AG10803 (cell line): ENCODE results near the gene PAPSS2.
A peak's percentile ranks its signal among the peaks of the same experiment; 100 is the strongest.

Experiments
- DNase-seq: peaks from one replicate; pipeline ENCODE4 v3.0.0; 2010; ENCODE audit warnings: low read depth
- H3K4me3 ChIP-seq: 2 replicates; pipeline ENCODE4 v1.5.1; 2011; ENCODE audit warnings: mild to moderate bottlenecking, low read length, control low read depth
- TF ChIP-seq, protein P1 (sequence below): conservative IDR thresholded peaks from 2 replicates; pipeline ENCODE4 v1.5.1; 2011; ENCODE audit warnings: mild to moderate bottlenecking, low read length, control low read depth, inconsistent platforms

PAPSS2 gene

DNA sequence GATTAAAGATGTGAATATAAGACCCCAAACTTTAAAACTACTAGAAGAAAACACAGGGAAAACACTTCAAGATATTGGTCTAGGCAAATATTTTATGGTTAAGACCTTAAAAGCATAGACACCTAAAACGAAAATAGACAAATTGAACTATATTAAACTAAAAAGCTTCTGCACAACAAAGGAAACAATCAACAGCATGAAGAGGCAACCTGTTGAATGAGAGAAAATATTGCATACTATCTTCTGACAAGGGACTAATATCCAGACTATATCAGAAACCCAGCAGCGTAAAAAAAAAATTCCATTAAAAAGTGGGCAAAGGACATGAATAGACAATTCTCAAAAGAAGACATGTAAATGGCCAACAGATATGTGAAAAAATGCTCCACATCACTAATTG is 18.6 kb downstream of the PAPSS2 start:
- no peak for DNase-seq
- no peak overlapping the region for H3K4me3 ChIP-seq
- TF ChIP-seq, protein P1, sequence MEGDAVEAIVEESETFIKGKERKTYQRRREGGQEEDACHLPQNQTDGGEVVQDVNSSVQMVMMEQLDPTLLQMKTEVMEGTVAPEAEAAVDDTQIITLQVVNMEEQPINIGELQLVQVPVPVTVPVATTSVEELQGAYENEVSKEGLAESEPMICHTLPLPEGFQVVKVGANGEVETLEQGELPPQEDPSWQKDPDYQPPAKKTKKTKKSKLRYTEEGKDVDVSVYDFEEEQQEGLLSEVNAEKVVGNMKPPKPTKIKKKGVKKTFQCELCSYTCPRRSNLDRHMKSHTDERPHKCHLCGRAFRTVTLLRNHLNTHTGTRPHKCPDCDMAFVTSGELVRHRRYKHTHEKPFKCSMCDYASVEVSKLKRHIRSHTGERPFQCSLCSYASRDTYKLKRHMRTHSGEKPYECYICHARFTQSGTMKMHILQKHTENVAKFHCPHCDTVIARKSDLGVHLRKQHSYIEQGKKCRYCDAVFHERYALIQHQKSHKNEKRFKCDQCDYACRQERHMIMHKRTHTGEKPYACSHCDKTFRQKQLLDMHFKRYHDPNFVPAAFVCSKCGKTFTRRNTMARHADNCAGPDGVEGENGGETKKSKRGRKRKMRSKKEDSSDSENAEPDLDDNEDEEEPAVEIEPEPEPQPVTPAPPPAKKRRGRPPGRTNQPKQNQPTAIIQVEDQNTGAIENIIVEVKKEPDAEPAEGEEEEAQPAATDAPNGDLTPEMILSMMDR, result no peak

DNA sequence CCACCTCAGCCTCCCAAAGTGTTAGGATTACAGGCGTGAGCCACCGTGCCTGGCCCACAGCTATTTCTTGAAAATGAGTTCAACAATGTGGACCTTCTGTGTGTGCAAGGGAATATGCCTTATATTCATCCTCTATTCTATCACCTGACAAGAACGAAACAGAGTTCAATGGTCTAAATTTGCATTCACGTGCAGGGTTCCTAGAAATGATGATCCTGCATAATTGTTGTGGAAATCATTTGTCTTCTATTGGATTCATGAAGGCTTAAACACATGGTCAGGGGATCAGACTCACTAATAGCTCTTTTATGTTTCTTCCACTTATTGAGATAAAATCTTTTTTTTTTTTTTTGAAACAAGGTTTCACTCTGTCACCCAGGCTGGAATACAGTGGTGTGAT is 23.7 kb downstream of the PAPSS2 start:
- DNase-seq, result no peak
- TF ChIP-seq, protein P1, result no peak
- H3K4me3 ChIP-seq, result no peak overlapping the region

DNA sequence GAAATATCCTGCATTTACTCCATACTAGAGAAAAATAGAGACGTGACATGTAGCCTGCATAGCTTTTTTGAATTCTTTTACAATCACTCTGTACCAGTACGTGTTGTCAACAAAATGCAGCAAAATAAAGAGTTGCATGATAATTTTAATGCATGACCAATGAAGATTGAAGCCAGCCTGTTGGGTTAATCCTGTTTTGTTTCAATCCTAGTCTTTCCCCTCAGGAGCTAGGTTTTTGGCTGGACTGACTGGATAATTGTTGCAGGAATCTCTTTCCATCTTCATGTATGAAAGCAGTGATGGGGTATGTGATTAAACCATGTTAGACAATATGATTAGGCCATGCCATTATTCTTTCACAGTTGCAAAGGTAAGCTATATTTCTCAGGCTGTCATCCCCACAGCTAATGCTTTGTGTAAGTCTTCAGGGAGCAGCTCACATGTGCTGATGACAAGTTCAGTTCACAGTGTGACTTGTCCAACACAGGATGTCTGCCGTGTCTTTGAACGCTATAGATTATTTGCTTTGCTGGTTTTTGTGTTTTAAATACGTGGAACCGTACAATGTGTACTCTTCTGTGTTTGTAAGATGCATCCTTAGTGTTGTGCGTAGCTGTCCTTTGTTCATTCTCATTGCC is 24.4 kb downstream of the PAPSS2 start:
- TF ChIP-seq, protein P1, result no peak
- DNase-seq, result no peak
- H3K4me3 ChIP-seq, result no peak overlapping the region

DNA sequence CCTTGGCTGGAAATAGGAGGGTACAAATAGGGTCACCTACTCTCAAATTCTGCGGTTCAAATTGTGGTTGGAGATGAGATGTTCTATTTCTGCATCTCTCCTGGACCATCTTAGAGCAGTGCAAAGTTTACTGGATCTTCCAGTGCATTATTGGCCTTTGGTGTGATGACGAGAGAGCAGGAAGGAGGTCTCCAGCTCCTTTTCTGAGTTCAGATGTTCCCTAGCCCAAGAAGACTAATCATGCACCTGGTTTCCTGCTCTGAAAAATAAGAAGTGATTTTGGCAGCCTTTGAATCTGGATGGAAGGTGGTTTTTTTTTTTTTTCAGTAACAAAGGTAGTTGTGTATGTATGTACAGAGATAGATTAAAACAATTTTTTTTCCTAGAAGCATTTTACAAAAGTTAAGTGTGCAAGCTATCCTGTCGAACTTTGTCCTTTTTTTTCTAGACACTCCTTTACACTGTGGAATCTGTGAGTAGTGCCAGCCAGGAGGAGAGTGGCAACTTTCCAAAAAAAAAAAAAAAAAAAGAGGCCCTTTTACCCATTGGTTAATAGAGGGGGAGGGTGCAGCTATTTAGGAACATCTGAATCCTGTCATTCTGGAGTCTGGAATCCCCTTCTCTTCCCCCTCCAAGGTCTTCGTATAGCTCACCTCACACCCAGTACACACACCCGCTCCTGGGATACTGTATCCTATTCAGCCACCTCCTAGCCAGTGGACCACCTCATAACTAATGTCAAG is 26.3 kb downstream of the PAPSS2 start:
- DNase-seq, result peak; percentile 1

DNA sequence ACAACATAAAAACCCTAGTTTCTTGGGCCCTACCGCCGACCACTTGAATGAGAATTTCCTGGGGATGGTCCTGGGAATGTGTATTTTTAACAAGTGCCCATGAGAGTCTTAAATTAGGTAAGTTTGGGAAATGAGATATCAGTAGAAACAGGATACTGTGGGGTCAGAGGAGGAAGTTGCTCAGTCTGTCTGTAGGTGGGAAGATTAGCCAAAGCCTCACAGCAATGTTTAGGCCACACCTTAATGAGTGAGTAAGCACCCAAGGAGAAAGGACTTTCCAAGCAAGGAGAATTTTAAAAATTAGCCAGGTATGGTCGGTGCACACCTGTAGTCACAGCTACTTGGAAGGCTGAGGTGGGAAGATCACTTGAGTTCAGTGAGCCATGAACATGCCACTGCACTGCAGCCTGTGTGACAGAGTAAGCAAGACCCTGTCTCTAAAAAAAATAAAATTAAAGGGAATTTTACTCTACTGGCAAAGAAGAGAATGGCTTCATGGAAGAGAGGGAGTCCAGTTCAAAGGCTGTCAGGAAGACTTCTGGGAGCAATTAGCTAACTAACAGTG is 31.9 kb downstream of the PAPSS2 start:
- TF ChIP-seq, protein P1, result no peak
- DNase-seq, result no peak
- H3K4me3 ChIP-seq, result no peak overlapping the region

More for the DNA sequence above, 26.3 kb downstream of the PAPSS2 start:
- TF ChIP-seq, protein P1, result no peak
- no peak overlapping the region for H3K4me3 ChIP-seq

DNA sequence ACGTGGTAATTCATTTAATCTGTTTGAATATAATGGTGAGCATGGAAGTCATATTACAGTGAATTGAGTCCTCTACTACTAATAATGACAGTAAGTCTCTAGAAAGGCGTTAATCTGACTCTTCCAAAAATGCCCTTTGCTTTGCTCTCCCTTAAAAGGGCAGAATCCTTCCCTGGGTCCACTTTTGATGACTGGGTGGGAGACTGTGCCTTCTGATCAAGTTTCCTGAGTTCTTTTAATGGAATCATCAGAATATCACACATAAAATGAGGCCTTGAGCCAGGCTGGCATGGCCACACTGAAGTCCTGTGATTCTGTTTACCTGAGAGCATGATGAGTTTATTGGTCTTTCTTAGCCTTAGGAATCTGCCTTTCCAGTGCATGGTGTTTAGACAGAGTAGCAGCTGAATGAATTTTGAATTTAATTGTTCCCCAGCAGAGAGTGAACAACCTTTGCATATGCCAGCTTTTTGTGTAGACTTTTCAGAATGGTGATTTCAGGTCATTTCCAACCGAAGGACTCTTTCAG is 33.3 kb downstream of the PAPSS2 start:
- TF ChIP-seq, protein P1, result no peak
- DNase-seq, result no peak
- no peak overlapping the region for H3K4me3 ChIP-seq
